ENCODE measurements around the gene CLIP3.

Gene CLIP3

DNA sequence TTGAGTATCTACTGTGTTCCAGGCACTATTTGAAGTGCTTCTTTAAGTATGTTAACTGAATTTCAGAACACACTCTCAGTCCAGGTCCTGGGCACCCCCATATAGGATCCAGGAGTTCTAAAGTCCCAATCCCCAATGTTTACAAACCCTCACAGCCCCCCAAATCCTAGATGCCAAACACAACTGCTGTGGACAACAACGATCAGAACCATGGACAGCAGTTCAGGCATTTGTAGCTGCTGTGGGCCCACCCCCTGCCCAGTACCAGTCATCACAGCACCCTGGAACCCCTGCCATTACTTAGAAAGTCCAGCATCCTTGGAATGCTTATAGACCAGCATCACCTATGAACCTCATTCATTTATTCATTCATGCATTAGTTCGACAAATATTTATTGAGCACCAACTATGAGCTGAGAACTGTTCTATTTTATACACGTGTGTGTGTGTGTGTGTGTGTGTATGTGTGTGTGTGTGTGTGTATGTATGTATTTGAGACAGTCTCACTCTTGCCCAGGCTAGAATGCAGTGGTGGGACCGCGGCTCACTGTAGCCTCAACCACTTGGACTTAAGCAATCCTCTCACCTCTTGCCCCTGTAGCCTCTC, 57.0 kb downstream of the CLIP3 start:
- no peak for DNase-seq

DNA sequence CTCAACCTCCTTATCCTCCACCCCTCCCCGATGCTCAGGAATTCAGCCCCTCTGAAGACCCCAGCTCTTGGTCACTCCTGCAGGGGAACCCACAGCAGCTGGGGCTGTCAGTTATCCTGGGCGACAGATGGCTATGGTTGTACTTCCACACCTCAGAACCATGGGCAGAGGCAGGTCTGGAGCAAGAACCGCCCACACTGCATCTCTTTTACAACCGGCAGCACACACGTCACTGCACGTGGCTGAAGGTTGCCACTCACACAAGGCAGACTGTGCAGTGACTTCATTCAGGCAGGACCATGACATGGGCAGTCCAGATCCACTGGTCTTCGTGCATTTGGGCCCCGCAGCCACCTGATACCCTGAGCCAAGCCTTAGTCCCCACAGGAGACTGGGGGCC, 59.2 kb downstream of the CLIP3 start:
- no peak for DNase-seq

DNA sequence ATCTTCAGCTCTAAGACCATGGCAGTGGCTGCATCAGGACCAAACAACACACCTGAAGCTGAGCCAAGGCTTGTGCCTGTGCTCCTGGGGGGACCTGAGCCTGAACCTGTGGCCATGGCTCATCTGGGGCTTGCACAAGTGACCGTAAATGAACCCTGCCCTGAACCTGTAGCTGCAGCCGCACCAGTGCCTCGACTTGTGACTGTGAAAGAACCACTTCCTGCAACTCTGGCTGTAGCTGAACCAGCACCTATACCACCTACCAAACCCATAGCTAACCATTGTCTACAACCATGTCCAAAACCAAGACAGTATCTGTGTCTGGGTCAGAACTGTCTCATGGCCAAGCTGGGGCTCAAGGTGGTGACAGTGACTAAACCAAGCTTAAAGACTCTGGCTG, 65.9 kb downstream of the CLIP3 start:
- no peak for DNase-seq

Measured in activated CD4-positive, alpha-beta T cell treated with anti-CD3 and anti-CD28 coated beads, Interleukin-2, amount 50 U/mL, for 1 hour (primary cell).